CD4-positive, alpha-beta T cell treated with Interleukin-12 subunit alpha and Interleukin-12 subunit beta, for 1 hour (primary cell): ENCODE data around the gene SARNP.
"Not testable (repeated sequence)": the region's sequence is repeated elsewhere in the genome, so short reads cannot be mapped to it uniquely, and the experiment has no call there.

Experiments
- DNase-seq: peaks from one replicate; pipeline ENCODE4 v3.0.0-alpha.2; 2020

The SARNP gene

GRCh38 chr12:55789171-55789570 lies 28.4 kb downstream of the SARNP start:
- no peak for DNase-seq

GRCh38 chr12:55788546-55788945 lies 29.0 kb downstream of the SARNP start:
- no peak for DNase-seq

- peak; percentile 1 for DNase-seq
Observed at GRCh38 chr12:55780685-55781084, 36.8 kb downstream of the SARNP start.

- no peak for DNase-seq
Observed at GRCh38 chr12:55777856-55778255, 39.7 kb downstream of the SARNP start.

GRCh38 chr12:55771736-55772135 lies 45.8 kb downstream of the SARNP start:
- no peak for DNase-seq

GRCh38 chr12:55767156-55767555 lies 50.4 kb downstream of the SARNP start:
- DNase-seq: no peak

GRCh38 chr12:55765736-55766290 lies 51.7 kb downstream of the SARNP start:
- no peak for DNase-seq

- no peak for DNase-seq
Observed at GRCh38 chr12:55762646-55763045, 54.9 kb downstream of the SARNP start.

GRCh38 chr12:55760663-55761062 lies 56.9 kb downstream of the SARNP start:
- DNase-seq: no peak

- DNase-seq: not testable (repeated sequence)
Observed at GRCh38 chr12:55758575-55758974, 58.9 kb downstream of the SARNP start.

GRCh38 chr12:55757701-55758100 lies 59.8 kb downstream of the SARNP start:
- no peak for DNase-seq

GRCh38 chr12:55755246-55755645 lies 62.3 kb downstream of the SARNP start:
- DNase-seq: no peak

- DNase-seq: no peak
Observed at GRCh38 chr12:55748230-55748993, 69.1 kb downstream of the SARNP start.

GRCh38 chr12:55746913-55747231 lies 70.7 kb downstream of the SARNP start:
- no peak for DNase-seq

- DNase-seq: no peak
Observed at GRCh38 chr12:55746174-55746912, 71.2 kb downstream of the SARNP start.

- DNase-seq: no peak
Observed at GRCh38 chr12:55745361-55746173, 72.0 kb downstream of the SARNP start.

GRCh38 chr12:55744340-55745030 lies 73.0 kb downstream of the SARNP start:
- no peak for DNase-seq

GRCh38 chr12:55743406-55744339 lies 73.9 kb downstream of the SARNP start:
- peak; percentile 53 for DNase-seq

GRCh38 chr12:55742719-55743405 lies 74.7 kb downstream of the SARNP start, which contains the start of gene GDF11:
Gene GDF11, plus strand, starts transcription at chr12:55743122. Its CDS starts 195 bp downstream, at chr12:55743317.
- peak; percentile 82 for DNase-seq

GRCh38 chr12:55741931-55742680 lies 75.4 kb downstream of the SARNP start:
- no peak for DNase-seq
